Caco-2 (cell line): ENCODE data around the gene ZFP28. TPM values are rescaled to one million over a fixed set of nuclear protein-coding genes. Genes with fewer than 3 reads are reported as not detected.

Experiments
- BruUV-seq: library from RNA; stranded (reverse); fragments of 400-500 nt; replicated peaks from 2 replicates; lab custom pipeline; 2021; lab: Mats Ljungman, UMichigan
- CTCF ChIA-PET: fragments of 300-600 bp; sonication (Branson Sonifier 250); formaldehyde crosslinking; loops from one replicate; lab custom pipeline; 2022; ENCODE audit warnings: antibody characterized with exemption; lab: Charles Lee
- POLR2A ChIA-PET: fragments of 300-600 bp; sonication (Branson Sonifier 250); formaldehyde crosslinking; loops from one replicate; lab custom pipeline; 2022; ENCODE audit warnings: antibody characterized with exemption; lab: Charles Lee
- DNase-seq, 2 experiments: peaks; one replicate each; pipeline versions ENCODE4 v3.0.0 to v3.0.0-alpha.2; 2020 to 2022
- H3K27me3 ChIP-seq: replicated peaks from 2 replicates; pipeline ENCODE4 v1.6.0; 2011; ENCODE audit warnings: low read length; ENCODE audit not compliant: control insufficient read depth, insufficient read depth
- H3K36me3 ChIP-seq: 2 replicates; pipeline ENCODE4 v1.5.1; 2011; ENCODE audit warnings: low read length; ENCODE audit not compliant: control insufficient read depth, insufficient read depth
- H3K4me1 ChIP-seq: fragments of 250-450 bp; sonication (Bioruptor Pico); 2 replicates; pipeline ENCODE4 v1.5.1; 2020; ENCODE audit warnings: mild to moderate bottlenecking
- H3K4me3 ChIP-seq: 2 replicates; pipeline ENCODE4 v1.5.1; 2011; ENCODE audit warnings: low read depth, mild to moderate bottlenecking, control low read depth, low read length
- H3K9me3 ChIP-seq: fragments of 250-450 bp; sonication (Bioruptor Pico); 2 replicates; pipeline ENCODE4 v1.5.1; 2020; ENCODE audit warnings: mild to moderate bottlenecking, moderate library complexity
- H3K27ac Mint-ChIP-seq: one replicate; pipeline ENCODE4 v1.8.0; 2022; ENCODE audit warnings: mixed read lengths; ENCODE audit not compliant: unreplicated experiment
- H3K27me3 Mint-ChIP-seq: one replicate; pipeline ENCODE4 v1.8.0; 2022; ENCODE audit warnings: mixed read lengths; ENCODE audit not compliant: insufficient read depth, unreplicated experiment
- H3K36me3 Mint-ChIP-seq: one replicate; pipeline ENCODE4 v1.8.0; 2022; ENCODE audit warnings: mild to moderate bottlenecking, mixed read lengths; ENCODE audit not compliant: insufficient read depth, unreplicated experiment
- H3K4me1 Mint-ChIP-seq: one replicate; pipeline ENCODE4 v1.8.0; 2022; ENCODE audit warnings: low read depth, mixed read lengths; ENCODE audit not compliant: unreplicated experiment
- H3K4me3 Mint-ChIP-seq: one replicate; pipeline ENCODE4 v1.8.0; 2022; ENCODE audit warnings: mild to moderate bottlenecking, moderate library complexity, mixed read lengths; ENCODE audit not compliant: unreplicated experiment
- H3K9me3 Mint-ChIP-seq: one replicate; pipeline ENCODE4 v1.8.0; 2022; ENCODE audit warnings: mixed read lengths; ENCODE audit not compliant: unreplicated experiment
- intact Hi-C: fragments of 100-400 bp; cut with micrococcal nuclease; formaldehyde crosslinking; loops from one replicate; pipeline ENCODE4 v1.10.0; 2022; ENCODE audit not compliant: unreplicated experiment
- total RNA-seq: library from RNA; stranded (reverse); gene quantifications from 2 replicates; pipeline ENCODE4 v1.2.3, GENCODE V29; 2022
- TF ChIP-seq, protein P1 (sequence below), 2 experiments: fragments of 200-600 bp in 1 of 2; IDR thresholded peaks; 1 replicate in 1 of 2; 2 replicates in 1 of 2; pipeline versions ENCODE4 v1.5.1 to v1.8.0; 2011 to 2022; ENCODE audit warnings: antibody characterized with exemption in 1 of 2, control low read depth in 1 of 2, inconsistent platforms in 1 of 2, low read depth in 1 of 2, low read length in 1 of 2, mild to moderate bottlenecking in 1 of 2, moderate library complexity in 1 of 2; ENCODE audit not compliant: insufficient read depth in 1 of 2, severe bottlenecking in 1 of 2, unreplicated experiment in 1 of 2

Gene ZFP28
- total RNA-seq, 1 experiment from 2014 or later, result not detected

DNA sequence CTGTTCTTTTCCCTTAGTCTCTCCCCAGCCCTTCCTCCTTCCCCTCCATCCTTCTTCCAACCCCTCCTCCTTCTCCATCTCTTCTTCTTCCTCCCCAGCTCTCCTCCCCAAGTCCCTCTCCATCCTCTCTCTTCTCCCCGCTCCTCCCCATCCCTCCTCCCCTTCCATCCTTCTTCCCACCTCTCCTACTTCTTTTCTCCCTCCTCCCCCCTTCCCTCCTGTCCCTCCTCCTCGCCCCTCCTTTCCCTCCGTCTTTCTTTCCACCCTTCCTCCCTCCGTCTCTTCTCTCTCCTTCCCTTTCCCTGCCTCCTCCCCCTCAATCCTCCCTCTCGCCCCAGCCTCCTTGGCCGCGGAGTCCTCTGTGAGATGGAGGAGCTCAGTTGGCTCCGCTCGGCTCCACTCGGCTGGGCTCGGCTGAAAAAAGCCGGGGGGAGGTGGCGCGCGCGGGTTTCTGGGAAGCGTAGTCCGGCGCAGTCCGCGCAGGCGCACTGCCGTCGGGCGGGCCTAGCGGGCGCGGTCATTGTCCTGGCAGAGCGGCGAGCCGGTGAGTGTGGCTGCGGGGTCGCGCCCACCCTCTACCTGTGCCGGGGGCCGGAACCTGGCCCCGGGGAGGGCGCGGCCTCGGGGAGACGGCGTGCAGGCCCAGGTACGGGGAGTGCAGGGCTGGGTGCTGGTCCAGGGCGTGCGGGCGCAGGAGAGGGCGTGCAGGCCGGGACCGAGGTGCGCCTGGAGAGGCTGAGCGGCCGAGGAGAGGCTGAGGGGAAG lies 56.2 kb downstream of the ZFP28 start, which contains the start of gene ZNF71:
Gene ZNF71 (plus strand): TSS at position 520 of the 765 bp plus-strand sequence. CDS start 6,257 bp downstream, outside the sequence.
- H3K9me3 Mint-ChIP-seq, result peaks cover 55% of the 10 kb centered on the region
- ChIA-PET POLR2A (no interaction called here), CTCF (no interaction called here)
- no peaks in the 10 kb centered on the region for H3K4me1 ChIP-seq
- DNase-seq, result peak; percentile 72 to 81
- H3K36me3 ChIP-seq, result no peaks in the 10 kb centered on the region
- intact Hi-C loops, result loop anchor here (1.0 kb wide), 1 partner anchor 28 kb away; the partner anchor contains the start of gene ZNF470
- H3K27me3 Mint-ChIP-seq, result no peaks in the 10 kb centered on the region
- TF ChIP-seq, protein P1, sequence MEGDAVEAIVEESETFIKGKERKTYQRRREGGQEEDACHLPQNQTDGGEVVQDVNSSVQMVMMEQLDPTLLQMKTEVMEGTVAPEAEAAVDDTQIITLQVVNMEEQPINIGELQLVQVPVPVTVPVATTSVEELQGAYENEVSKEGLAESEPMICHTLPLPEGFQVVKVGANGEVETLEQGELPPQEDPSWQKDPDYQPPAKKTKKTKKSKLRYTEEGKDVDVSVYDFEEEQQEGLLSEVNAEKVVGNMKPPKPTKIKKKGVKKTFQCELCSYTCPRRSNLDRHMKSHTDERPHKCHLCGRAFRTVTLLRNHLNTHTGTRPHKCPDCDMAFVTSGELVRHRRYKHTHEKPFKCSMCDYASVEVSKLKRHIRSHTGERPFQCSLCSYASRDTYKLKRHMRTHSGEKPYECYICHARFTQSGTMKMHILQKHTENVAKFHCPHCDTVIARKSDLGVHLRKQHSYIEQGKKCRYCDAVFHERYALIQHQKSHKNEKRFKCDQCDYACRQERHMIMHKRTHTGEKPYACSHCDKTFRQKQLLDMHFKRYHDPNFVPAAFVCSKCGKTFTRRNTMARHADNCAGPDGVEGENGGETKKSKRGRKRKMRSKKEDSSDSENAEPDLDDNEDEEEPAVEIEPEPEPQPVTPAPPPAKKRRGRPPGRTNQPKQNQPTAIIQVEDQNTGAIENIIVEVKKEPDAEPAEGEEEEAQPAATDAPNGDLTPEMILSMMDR (IDR thresholded peaks at IDR 0.05; ENCODE audit: insufficient read depth in 1 of 2, low read depth in 1 of 2, low read length in 1 of 2, severe bottlenecking in 1 of 2, unreplicated experiment in 1 of 2), result no peak
- no peaks in the 10 kb centered on the region for H3K4me1 Mint-ChIP-seq
- no peaks in the 10 kb centered on the region for H3K27me3 ChIP-seq
- H3K36me3 Mint-ChIP-seq, result no peaks in the 10 kb centered on the region
- no TSS peak for BruUV-seq
- no peak within 1 kb of the TSS for H3K27ac Mint-ChIP-seq
- peak within 1 kb of the TSS; percentile 72 for H3K4me3 Mint-ChIP-seq
- H3K4me3 ChIP-seq, result peak within 1 kb of the TSS; percentile 59
- H3K9me3 ChIP-seq, result peaks cover 9% of the 10 kb centered on the region; the same call in 1 of the 2 replicates

- H3K27ac Mint-ChIP-seq, result no peak overlapping the region
- no peaks in the 10 kb centered on the region for H3K4me1 Mint-ChIP-seq
- TF ChIP-seq, protein P1 (IDR thresholded peaks at IDR 0.05; ENCODE audit: insufficient read depth in 1 of 2, low read depth in 1 of 2, low read length in 1 of 2, severe bottlenecking in 1 of 2, unreplicated experiment in 1 of 2), result no peak
- intact Hi-C loops, result loop anchor here (1.0 kb wide), 1 partner anchor 28 kb away; the partner anchor contains the start of gene ZNF470
- peak overlapping the region; percentile 59 for H3K4me3 ChIP-seq
- peak overlapping the region; percentile 72 for H3K4me3 Mint-ChIP-seq
- no peaks in the 10 kb centered on the region for H3K36me3 ChIP-seq
- H3K4me1 ChIP-seq, result no peaks in the 10 kb centered on the region
- ChIA-PET CTCF (no interaction called here), POLR2A (no interaction called here)
- BruUV-seq, result no TSS peak
- DNase-seq, result no peak
- peaks cover 50% of the 10 kb centered on the region for H3K9me3 Mint-ChIP-seq
- H3K9me3 ChIP-seq, result peaks cover 10% of the 10 kb centered on the region; the same call in 1 of the 2 replicates
- no peaks in the 10 kb centered on the region for H3K27me3 ChIP-seq
- no peaks in the 10 kb centered on the region for H3K27me3 Mint-ChIP-seq
- no peaks in the 10 kb centered on the region for H3K36me3 Mint-ChIP-seq
These were observed 56.8 kb downstream of the ZFP28 start for GRCh38 chr19:56595548-56595899.

DNA sequence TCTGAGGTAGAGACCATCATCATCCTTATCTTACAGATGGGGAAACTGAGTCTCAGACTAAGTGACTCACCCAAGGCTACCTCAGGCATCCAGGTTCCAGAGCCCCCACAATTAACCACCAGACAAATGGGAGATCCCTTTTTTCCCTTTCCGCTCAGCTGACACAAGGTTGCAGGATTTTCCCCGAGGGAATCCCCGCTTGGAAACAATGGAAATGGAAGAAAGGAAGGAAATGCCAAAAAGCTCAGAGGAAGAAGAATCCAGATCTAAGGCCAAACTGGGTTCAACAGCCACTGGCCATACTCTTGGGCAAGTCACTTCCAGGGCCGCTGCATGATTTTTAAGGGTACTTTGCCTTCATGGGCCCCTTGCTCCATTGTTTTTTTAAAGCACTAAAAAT lies 57.9 kb downstream of the ZFP28 start:
- Mint-ChIP-seq H3K36me3 (no peaks in the 10 kb centered on the region), H3K9me3 (peaks cover 48% of the 10 kb centered on the region), H3K4me3 (no peak overlapping the region), H3K27me3 (no peaks in the 10 kb centered on the region), H3K4me1 (no peaks in the 10 kb centered on the region), H3K27ac (no peak overlapping the region)
- no peak overlapping the region for H3K4me3 ChIP-seq
- H3K9me3 ChIP-seq, result peaks cover 10% of the 10 kb centered on the region; the same call in 1 of the 2 replicates
- CTCF ChIA-PET, result no interaction called here
- no peaks in the 10 kb centered on the region for H3K36me3 ChIP-seq
- H3K27me3 ChIP-seq, result no peaks in the 10 kb centered on the region
- BruUV-seq, result no TSS peak
- DNase-seq, result no peak
- intact Hi-C loops, result no loop called here
- TF ChIP-seq, protein P1 (IDR thresholded peaks at IDR 0.05; ENCODE audit: insufficient read depth in 1 of 2, low read depth in 1 of 2, low read length in 1 of 2, severe bottlenecking in 1 of 2, unreplicated experiment in 1 of 2), result no peak
- POLR2A ChIA-PET, result no interaction called here
- H3K4me1 ChIP-seq, result no peaks in the 10 kb centered on the region
